Dendritic cell treated with granulocyte-macrophage colony-stimulating factor and Interleukin-4, amounts not matched to agents 40 ng/mL and 50 ng/mL, for 4 days (primary cell): ENCODE results near the gene LYPD4.

Experiments used
- H3K27ac Mint-ChIP-seq: one replicate; pipeline ENCODE4 v1.8.0; 2022; ENCODE audit warnings: mild to moderate bottlenecking, mixed read lengths
- H3K27me3 Mint-ChIP-seq: one replicate; pipeline ENCODE4 v1.8.0; 2022; ENCODE audit warnings: mild to moderate bottlenecking, mixed read lengths
- H3K36me3 Mint-ChIP-seq: one replicate; pipeline ENCODE4 v1.8.0; 2022; ENCODE audit warnings: low read depth, mixed read lengths
- H3K4me1 Mint-ChIP-seq: one replicate; pipeline ENCODE4 v1.8.0; 2022; ENCODE audit warnings: low read depth, mixed read lengths
- H3K4me3 Mint-ChIP-seq: one replicate; pipeline ENCODE4 v1.8.0; 2022; ENCODE audit warnings: mild to moderate bottlenecking, moderate library complexity, mixed read lengths
- H3K9me3 Mint-ChIP-seq: one replicate; pipeline ENCODE4 v1.8.0; 2022; ENCODE audit warnings: mixed read lengths
- intact Hi-C: fragments of 100-400 bp; cut with micrococcal nuclease; formaldehyde crosslinking; loops from one replicate; pipeline ENCODE4 v1.15.0; 2022

LYPD4 gene

DNA sequence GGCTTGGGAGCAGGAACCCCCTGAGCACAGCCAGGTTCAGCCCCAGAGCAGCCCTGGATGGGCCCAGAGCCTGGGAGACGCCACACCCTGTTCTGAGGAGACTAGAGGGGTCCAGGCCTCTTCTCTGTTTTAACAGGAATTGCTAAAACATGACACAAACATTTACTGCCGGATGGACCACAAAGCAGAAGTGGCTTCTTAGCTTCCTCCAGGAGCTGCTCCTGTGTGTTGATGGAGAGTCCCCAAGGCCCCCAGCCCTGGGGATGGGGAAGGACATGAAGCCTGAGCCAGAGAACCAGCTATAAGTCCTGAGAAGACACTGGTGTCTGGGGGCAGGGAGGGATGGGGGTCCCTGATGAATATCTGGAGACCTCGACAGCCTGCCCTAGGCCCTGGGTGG, 33.4 kb downstream of the LYPD4 start:
- Mint-ChIP-seq H3K9me3 (no peaks in the 10 kb centered on the region), H3K27ac (peak overlapping the region; percentile 84), H3K4me1 (peaks cover 83% of the 10 kb centered on the region), H3K36me3 (peaks cover 23% of the 10 kb centered on the region), H3K4me3 (peak overlapping the region; percentile 31), H3K27me3 (no peaks in the 10 kb centered on the region)
- intact Hi-C loops: no loop called here

- peak overlapping the region; percentile 84 for H3K27ac Mint-ChIP-seq
- no peaks in the 10 kb centered on the region for H3K9me3 Mint-ChIP-seq
- no peaks in the 10 kb centered on the region for H3K27me3 Mint-ChIP-seq
- peak overlapping the region; percentile 39 for H3K4me3 Mint-ChIP-seq
- H3K36me3 Mint-ChIP-seq: peaks cover 30% of the 10 kb centered on the region
- peaks cover 90% of the 10 kb centered on the region for H3K4me1 Mint-ChIP-seq
- intact Hi-C loops: no loop called here
Measured at GRCh38 chr19:41810301-41810700, 34.2 kb downstream of the LYPD4 start.

- Mint-ChIP-seq H3K36me3 (peaks cover 30% of the 10 kb centered on the region), H3K27me3 (no peaks in the 10 kb centered on the region), H3K27ac (peak overlapping the region; percentile 84), H3K4me1 (peaks cover 90% of the 10 kb centered on the region), H3K4me3 (peak overlapping the region; percentile 54), H3K9me3 (no peaks in the 10 kb centered on the region)
- intact Hi-C loops: no loop called here
Measured at GRCh38 chr19:41808663-41809566, 35.6 kb downstream of the LYPD4 start.

GRCh38 chr19:41807176-41807575, 37.3 kb downstream of the LYPD4 start:
- Mint-ChIP-seq H3K4me1 (peaks cover 92% of the 10 kb centered on the region), H3K4me3 (no peak overlapping the region), H3K9me3 (no peaks in the 10 kb centered on the region), H3K36me3 (peaks cover 30% of the 10 kb centered on the region), H3K27me3 (no peaks in the 10 kb centered on the region), H3K27ac (peak overlapping the region; percentile 84)
- intact Hi-C loops: no loop called here

DNA sequence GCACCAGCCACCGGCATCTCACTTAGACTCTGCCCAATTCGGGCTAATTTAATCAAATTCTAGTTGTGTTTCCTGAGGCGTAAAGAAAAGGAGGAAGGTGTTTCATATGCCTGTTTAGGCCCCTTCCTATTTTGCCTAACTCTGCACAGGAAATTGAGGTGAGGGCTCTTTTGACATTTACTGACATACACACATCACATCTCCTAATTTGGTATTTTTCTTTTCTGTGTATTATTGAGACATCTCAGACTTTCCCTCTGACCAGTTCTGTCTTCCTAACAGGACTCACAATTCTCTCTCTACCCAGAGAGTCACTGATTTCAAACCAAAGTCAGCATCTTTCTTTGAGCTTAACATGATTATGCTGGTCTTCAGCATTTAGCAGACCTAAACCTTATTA, 40.1 kb downstream of the LYPD4 start:
- H3K4me1 Mint-ChIP-seq: peaks cover 92% of the 10 kb centered on the region
- intact Hi-C loops: no loop called here
- H3K27ac Mint-ChIP-seq: no peak overlapping the region
- peaks cover 47% of the 10 kb centered on the region for H3K36me3 Mint-ChIP-seq
- H3K4me3 Mint-ChIP-seq: no peak overlapping the region
- H3K9me3 Mint-ChIP-seq: peaks cover 14% of the 10 kb centered on the region
- peaks cover 1% of the 10 kb centered on the region for H3K27me3 Mint-ChIP-seq

DNA sequence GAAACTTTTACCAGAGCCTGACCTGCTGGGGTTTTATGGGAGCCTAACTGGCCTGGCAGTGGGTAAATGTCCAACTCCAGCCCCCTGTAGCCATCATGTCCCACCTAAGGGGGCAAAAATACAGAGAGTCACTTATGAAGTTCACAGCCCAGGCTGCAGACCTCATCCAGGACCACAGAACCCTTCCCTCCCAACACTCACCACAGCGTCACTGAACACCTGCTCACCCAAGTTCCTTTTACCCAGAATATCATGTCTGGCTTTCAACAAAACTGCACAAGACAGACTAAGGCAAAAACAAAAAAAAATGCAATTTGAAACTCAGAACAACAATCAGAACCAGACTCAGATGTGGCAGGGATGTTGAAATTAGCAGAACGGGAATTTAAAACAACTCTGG, 41.7 kb downstream of the LYPD4 start:
- Mint-ChIP-seq H3K4me1 (peaks cover 92% of the 10 kb centered on the region), H3K9me3 (peaks cover 14% of the 10 kb centered on the region), H3K27ac (peak overlapping the region; percentile 92), H3K27me3 (peaks cover 1% of the 10 kb centered on the region), H3K36me3 (peaks cover 45% of the 10 kb centered on the region), H3K4me3 (no peak overlapping the region)
- intact Hi-C loops: no loop called here

GRCh38 chr19:41801792-41802211, 42.7 kb downstream of the LYPD4 start:
- H3K36me3 Mint-ChIP-seq: peaks cover 36% of the 10 kb centered on the region
- intact Hi-C loops: no loop called here
- H3K27ac Mint-ChIP-seq: peak overlapping the region; percentile 92
- H3K9me3 Mint-ChIP-seq: peaks cover 14% of the 10 kb centered on the region
- H3K4me3 Mint-ChIP-seq: peak overlapping the region; percentile 34
- peaks cover 1% of the 10 kb centered on the region for H3K27me3 Mint-ChIP-seq
- H3K4me1 Mint-ChIP-seq: peaks cover 92% of the 10 kb centered on the region

DNA sequence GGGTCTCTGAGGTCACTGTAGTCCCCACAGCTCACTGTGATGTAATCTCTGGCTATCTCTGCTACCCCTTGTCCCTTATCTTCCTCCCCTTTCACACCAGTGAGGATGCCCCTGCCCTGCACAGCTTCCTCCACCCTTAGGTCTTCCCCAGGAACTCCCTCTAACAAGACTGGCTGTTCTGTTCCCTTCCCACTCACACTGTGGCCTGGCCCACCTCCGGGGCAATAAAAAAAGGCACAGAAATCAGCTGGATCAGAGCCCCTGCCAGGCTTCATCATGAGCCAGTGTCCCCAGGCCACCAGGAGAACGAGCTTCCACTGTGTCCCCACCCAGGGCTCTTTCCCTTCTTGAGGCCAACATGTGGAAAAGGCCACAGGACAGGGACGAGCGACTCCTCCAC, 43.5 kb downstream of the LYPD4 start:
- peaks cover 92% of the 10 kb centered on the region for H3K4me1 Mint-ChIP-seq
- H3K36me3 Mint-ChIP-seq: peaks cover 28% of the 10 kb centered on the region
- peak overlapping the region; percentile 92 for H3K27ac Mint-ChIP-seq
- H3K9me3 Mint-ChIP-seq: peaks cover 14% of the 10 kb centered on the region
- intact Hi-C loops: no loop called here
- H3K27me3 Mint-ChIP-seq: peaks cover 1% of the 10 kb centered on the region
- H3K4me3 Mint-ChIP-seq: peak overlapping the region; percentile 18

DNA sequence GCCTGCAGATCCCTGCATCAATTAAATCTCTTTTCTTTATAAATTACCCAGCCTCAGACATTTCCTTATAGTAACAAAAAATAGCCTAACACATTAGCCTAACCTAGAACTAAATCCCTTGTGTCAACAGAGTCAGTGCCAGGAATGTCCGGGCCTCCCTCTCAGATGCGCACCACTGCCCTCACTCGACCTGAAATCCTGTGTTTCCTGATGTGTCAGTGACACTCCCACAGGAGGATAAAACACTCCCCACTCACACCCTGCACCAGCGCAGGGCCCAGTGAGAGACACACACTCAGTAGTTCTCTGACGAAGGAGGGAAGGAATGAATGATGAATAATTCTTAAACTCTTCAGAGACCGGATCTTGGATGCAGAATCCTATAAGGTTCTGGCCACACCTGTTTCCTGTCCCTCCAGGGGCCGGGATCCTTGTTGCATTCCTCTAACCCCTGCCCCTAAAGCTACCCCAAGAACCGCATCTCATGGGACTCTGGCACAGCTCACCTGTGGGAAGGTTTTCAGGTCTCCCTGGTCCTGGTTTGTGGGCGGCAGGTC, 45.0 kb downstream of the LYPD4 start:
- intact Hi-C loops: no loop called here
- H3K4me1 Mint-ChIP-seq: peaks cover 93% of the 10 kb centered on the region
- H3K4me3 Mint-ChIP-seq: peak overlapping the region; percentile 1
- peaks cover 14% of the 10 kb centered on the region for H3K9me3 Mint-ChIP-seq
- peaks cover 1% of the 10 kb centered on the region for H3K27me3 Mint-ChIP-seq
- peaks cover 21% of the 10 kb centered on the region for H3K36me3 Mint-ChIP-seq
- peak overlapping the region; percentile 70 for H3K27ac Mint-ChIP-seq

GRCh38 chr19:41796901-41797300, 47.6 kb downstream of the LYPD4 start:
- Mint-ChIP-seq H3K27me3 (peaks cover 12% of the 10 kb centered on the region), H3K36me3 (peaks cover 21% of the 10 kb centered on the region), H3K27ac (peak overlapping the region; percentile 76), H3K4me3 (peak overlapping the region; percentile 65), H3K4me1 (peaks cover 86% of the 10 kb centered on the region), H3K9me3 (peaks cover 14% of the 10 kb centered on the region)
- intact Hi-C loops: no loop called here

- peaks cover 16% of the 10 kb centered on the region for H3K27me3 Mint-ChIP-seq
- peak within 1 kb of the TSS; percentile 65 for H3K4me3 Mint-ChIP-seq
- peaks cover 19% of the 10 kb centered on the region for H3K36me3 Mint-ChIP-seq
- H3K4me1 Mint-ChIP-seq: peaks cover 80% of the 10 kb centered on the region
- intact Hi-C loops: no loop called here
- H3K9me3 Mint-ChIP-seq: peaks cover 11% of the 10 kb centered on the region
- H3K27ac Mint-ChIP-seq: peak within 1 kb of the TSS; percentile 76
Measured at GRCh38 chr19:41796362-41796761, 48.1 kb downstream of the LYPD4 start, which contains the start of gene CEACAM3. Gene CEACAM3, plus strand, starts transcription at chr19:41796587. Its CDS starts 91 bp downstream, at chr19:41796678.

DNA sequence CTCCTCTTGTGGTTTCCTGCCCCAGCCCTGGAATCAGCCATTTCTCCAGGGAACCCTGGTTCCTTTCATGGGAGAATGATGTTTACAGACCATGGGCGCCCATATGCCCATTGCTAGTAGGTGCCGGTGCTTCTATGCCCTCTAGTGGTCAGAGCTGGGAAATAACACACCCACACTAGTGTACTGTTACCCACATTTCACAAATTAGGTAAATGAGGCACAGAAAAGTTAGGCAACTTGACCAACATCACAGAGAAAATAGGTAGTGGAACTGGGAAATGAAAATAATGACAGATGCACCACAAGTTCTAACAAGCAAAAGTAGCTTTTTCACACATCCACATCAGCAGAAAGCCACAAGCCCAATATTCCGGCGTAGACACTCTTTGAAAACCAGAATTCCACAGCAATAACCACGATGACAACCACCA, 49.4 kb downstream of the LYPD4 start:
- Mint-ChIP-seq H3K27ac (peak overlapping the region; percentile 43), H3K4me1 (peaks cover 67% of the 10 kb centered on the region), H3K4me3 (no peak overlapping the region), H3K9me3 (no peaks in the 10 kb centered on the region), H3K27me3 (peaks cover 17% of the 10 kb centered on the region), H3K36me3 (peaks cover 9% of the 10 kb centered on the region)
- intact Hi-C loops: no loop called here

DNA sequence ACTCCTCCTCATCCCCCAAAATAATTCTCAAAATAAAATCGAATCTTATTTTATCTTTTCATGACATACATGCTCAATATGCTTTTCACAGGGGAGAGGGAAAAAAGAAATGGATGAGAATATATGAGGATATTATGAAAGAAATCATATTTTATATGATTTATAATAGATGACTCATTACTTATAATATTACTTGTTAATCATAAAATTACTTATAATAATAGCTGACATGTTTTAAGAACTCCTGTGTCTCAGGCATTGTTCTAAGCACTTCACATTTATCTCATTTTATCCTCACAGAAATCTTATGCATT, 51.1 kb downstream of the LYPD4 start:
- Mint-ChIP-seq H3K27ac (no peak overlapping the region), H3K36me3 (no peaks in the 10 kb centered on the region), H3K4me1 (peaks cover 50% of the 10 kb centered on the region), H3K9me3 (no peaks in the 10 kb centered on the region), H3K4me3 (no peak overlapping the region), H3K27me3 (peaks cover 24% of the 10 kb centered on the region)
- intact Hi-C loops: loop anchor here (1.0 kb wide), 1 partner anchor 28 kb away; no protein-coding TSS in a partner anchor
